Thoracic aorta (tissue), 2 donors: ENCODE data around the gene RPP21. TPM values are rescaled to one million over a fixed set of nuclear protein-coding genes. Genes with fewer than 3 reads are reported as not detected.

Experiments
- ATAC-seq: fragments of 150-250 bp; one replicate; pipeline ENCODE4 v1.8.0; 2017; ENCODE audit warnings: low read depth; ENCODE audit not compliant: insufficient number of reproducible peaks, low FRiP score
- DNase-seq: peaks from one replicate; pipeline ENCODE4 v3.0.0-alpha.2; 2020; ENCODE audit warnings: low spot score
- H3K27ac ChIP-seq, 2 donors: fragments of 200-600 bp; sonication (generic); 1 replicate in 1 of 2; 2 replicates in 1 of 2; pipeline ENCODE4 v1.5.1; 2016; ENCODE audit warnings: mild to moderate bottlenecking in 2 of 2, moderate library complexity in 2 of 2
- H3K27me3 ChIP-seq: fragments of 200-600 bp; sonication (generic); replicated peaks from 2 replicates; pipeline ENCODE4 v1.6.0; 2016; ENCODE audit warnings: mild to moderate bottlenecking; ENCODE audit not compliant: insufficient read depth
- H3K36me3 ChIP-seq: fragments of 200-600 bp; sonication (generic); one replicate; pipeline ENCODE4 v1.5.1; 2016
- H3K4me1 ChIP-seq, 2 donors: fragments of 200-600 bp; sonication (generic); 1 replicate in 1 of 2; 2 replicates in 1 of 2; pipeline versions ENCODE4 v1.5.1 to v1.6.0; 2016; ENCODE audit warnings: low read depth in 2 of 2, mild to moderate bottlenecking in 1 of 2; ENCODE audit not compliant: control insufficient read depth in 1 of 2
- H3K4me3 ChIP-seq: fragments of 200-600 bp; sonication (generic); 2 replicates; pipeline ENCODE4 v1.5.1; 2016; ENCODE audit warnings: mild to moderate bottlenecking
- H3K9me3 ChIP-seq: fragments of 200-600 bp; sonication (generic); 2 replicates; pipeline ENCODE4 v1.5.1; 2016
- CTCF ChIP-seq: fragments of 200-600 bp; sonication (generic); IDR thresholded peaks from one replicate; pipeline ENCODE4 v1.5.1; 2019; ENCODE audit warnings: antibody characterized with exemption
- total RNA-seq, 2 donors: library from RNA; depleted of rRNA; stranded (reverse); fragments of >200 nt; gene quantifications; one replicate each; pipeline versions ENCODE4 v1.1.0 to v1.2.3, GENCODE V29; 2016

Gene RPP21
- 10 to 100 TPM; 20.8 to 49.7 TPM for total RNA-seq

DNA sequence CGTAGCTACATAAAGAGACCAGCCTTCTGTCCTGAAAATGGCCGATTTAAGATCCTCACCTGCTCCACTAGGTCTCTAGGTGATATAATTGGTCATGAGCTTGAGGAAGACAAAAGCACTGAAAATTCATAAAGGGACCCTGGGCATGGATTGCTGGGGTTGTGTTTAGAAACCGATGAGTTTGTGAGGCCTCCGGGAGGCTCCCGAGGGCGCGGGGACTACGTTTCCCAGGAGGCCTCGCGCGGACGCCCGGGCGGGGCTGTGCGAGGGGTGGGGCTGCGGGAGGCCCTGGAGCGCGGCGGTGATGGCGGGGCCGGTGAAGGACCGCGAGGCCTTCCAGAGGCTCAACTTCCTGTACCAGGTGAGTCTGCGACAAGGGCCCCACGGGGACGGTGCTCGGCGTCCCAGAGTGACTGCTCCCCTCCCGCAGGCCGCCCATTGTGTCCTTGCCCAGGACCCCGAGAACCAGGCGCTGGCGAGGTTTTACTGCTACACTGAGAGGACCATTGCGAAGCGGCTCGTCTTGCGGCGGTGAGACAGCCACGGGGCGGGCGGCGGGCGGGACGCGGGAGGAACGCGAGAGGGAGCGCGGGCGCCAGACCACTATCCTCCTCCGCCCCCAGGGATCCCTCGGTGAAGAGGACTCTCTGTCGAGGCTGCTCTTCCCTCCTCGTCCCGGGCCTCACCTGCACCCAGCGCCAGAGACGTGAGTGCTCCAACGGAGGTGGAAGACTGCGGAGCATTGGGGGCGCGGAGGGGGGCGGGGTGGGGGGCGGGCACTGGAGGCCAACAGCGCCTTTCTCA is at the start of gene RPP21:
Gene RPP21, plus strand, starts transcription at position 289 of the 804 bp plus-strand sequence. Its CDS starts 16 bp downstream, at position 305.
- Histone ChIP-seq H3K36me3 (peaks cover 7% of the 10 kb centered on the region), H3K27ac (peak within 1 kb of the TSS; percentile 81 to 90), H3K9me3 (no peaks in the 10 kb centered on the region), H3K4me1 (peaks cover 2 to 13% of the 10 kb centered on the region in 2 donors), H3K27me3 (no peaks in the 10 kb centered on the region), H3K4me3 (peak within 1 kb of the TSS; percentile 94)
- ATAC-seq = peak; percentile 78
- TF ChIP-seq CTCF = no peak
- DNase-seq = peak; percentile 28

DNA sequence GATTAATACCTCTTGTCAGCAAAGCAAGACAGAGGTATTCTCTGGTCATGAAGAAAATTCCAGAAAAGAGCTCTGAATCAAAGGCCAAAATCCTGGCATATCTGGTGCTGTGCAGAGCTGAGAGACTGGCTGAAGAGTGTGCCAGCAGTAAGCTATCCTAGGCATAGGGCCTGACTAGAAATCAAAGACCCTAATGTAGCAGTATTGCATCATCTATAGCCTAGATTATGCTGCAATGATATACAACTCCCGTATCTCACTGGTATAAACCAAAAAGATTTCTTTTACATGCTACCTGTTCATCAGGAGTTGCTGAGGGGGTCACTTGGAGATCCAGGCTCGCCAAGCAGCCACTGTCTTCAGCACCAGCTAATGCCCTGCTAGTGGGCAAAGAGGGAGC is 49.1 kb upstream of the RPP21 start:
- Histone ChIP-seq H3K36me3 (peaks cover 25% of the 10 kb centered on the region), H3K4me1 (no peaks in the 10 kb centered on the region), H3K27ac (no peak overlapping the region), H3K9me3 (no peaks in the 10 kb centered on the region), H3K4me3 (no peak overlapping the region), H3K27me3 (no peaks in the 10 kb centered on the region)
- ATAC-seq = no peak
- no peak for DNase-seq
- no peak for TF ChIP-seq CTCF

DNA sequence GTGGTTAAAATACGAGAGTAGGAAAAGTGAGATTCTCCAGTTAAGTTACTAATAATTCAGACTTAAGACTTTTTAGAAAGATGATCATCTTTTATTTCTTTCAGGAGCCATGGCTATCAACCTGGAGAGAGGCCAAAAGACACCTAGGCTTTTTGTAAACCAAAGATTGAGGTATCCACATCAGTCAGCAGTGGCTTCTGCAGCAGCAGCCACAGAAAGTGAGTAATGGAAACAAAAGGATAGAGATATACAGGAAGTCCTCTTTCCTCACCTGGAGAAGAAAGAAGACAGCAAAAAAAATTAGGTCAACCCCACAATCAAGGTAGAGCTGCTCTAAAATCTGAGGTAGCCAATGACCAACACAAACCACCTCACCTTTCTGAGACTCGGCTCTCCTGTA is 41.0 kb upstream of the RPP21 start:
- no peak for ATAC-seq
- no peak for DNase-seq
- Histone ChIP-seq H3K4me1 (no peaks in the 10 kb centered on the region), H3K36me3 (no peaks in the 10 kb centered on the region), H3K27me3 (no peaks in the 10 kb centered on the region), H3K27ac (no peak overlapping the region), H3K9me3 (no peaks in the 10 kb centered on the region), H3K4me3 (no peak overlapping the region)
- TF ChIP-seq CTCF = no peak

- no peak for TF ChIP-seq CTCF
- Histone ChIP-seq H3K27me3 (no peaks in the 10 kb centered on the region), H3K27ac (no peak overlapping the region), H3K4me3 (no peak overlapping the region), H3K4me1 (no peaks in the 10 kb centered on the region), H3K9me3 (no peaks in the 10 kb centered on the region), H3K36me3 (no peaks in the 10 kb centered on the region)
- ATAC-seq (no peak), DNase-seq (no peak)
Measured at GRCh38 chr6:30311101-30311500, 33.9 kb upstream of the RPP21 start.

- H3K9me3 ChIP-seq = no peaks in the 10 kb centered on the region
- H3K27me3 ChIP-seq = no peaks in the 10 kb centered on the region
- H3K27ac ChIP-seq = no peak overlapping the region
- H3K4me3 ChIP-seq = no peak overlapping the region
- H3K36me3 ChIP-seq = no peaks in the 10 kb centered on the region
- ATAC-seq (no peak), DNase-seq (no peak)
- no peak for TF ChIP-seq CTCF
- H3K4me1 ChIP-seq = no peaks in the 10 kb centered on the region
Measured at GRCh38 chr6:30311671-30312070, 33.3 kb upstream of the RPP21 start.
